Smooth muscle cell of the brain vasculature (primary cell): ENCODE measurements around the gene RGS2.

Experiments
- DNase-seq: peaks from one replicate; pipeline ENCODE4 v3.0.0-alpha.2; 2012; ENCODE audit warnings: low read depth, low spot score

RGS2 gene

GRCh38 chr1:192830595-192831246, 21.9 kb downstream of the RGS2 start:
- DNase-seq = no peak

- DNase-seq = no peak
Measured at GRCh38 chr1:192831706-192832355, 23.0 kb downstream of the RGS2 start.

DNA sequence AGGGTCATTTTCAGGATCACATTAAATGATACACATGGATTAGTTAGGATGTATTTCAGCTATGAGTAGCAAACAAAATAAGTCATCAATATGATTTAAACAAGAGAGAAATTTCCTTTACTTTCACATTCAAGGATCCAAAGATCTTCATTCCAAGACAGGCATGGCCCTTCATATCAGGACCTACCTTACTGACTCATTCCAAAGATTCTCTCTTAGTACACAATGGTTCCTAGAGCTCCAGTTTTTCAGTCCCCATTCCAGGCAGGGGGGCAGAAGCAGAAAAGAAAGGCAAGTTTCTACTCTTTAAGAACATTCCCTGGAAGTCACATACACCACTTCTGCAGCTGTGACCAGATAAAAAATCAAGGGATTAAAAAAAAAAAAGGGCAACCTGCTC, 23.7 kb downstream of the RGS2 start:
- no peak for DNase-seq

- no peak for DNase-seq
Measured at GRCh38 chr1:192835116-192835515, 26.3 kb downstream of the RGS2 start.

DNA sequence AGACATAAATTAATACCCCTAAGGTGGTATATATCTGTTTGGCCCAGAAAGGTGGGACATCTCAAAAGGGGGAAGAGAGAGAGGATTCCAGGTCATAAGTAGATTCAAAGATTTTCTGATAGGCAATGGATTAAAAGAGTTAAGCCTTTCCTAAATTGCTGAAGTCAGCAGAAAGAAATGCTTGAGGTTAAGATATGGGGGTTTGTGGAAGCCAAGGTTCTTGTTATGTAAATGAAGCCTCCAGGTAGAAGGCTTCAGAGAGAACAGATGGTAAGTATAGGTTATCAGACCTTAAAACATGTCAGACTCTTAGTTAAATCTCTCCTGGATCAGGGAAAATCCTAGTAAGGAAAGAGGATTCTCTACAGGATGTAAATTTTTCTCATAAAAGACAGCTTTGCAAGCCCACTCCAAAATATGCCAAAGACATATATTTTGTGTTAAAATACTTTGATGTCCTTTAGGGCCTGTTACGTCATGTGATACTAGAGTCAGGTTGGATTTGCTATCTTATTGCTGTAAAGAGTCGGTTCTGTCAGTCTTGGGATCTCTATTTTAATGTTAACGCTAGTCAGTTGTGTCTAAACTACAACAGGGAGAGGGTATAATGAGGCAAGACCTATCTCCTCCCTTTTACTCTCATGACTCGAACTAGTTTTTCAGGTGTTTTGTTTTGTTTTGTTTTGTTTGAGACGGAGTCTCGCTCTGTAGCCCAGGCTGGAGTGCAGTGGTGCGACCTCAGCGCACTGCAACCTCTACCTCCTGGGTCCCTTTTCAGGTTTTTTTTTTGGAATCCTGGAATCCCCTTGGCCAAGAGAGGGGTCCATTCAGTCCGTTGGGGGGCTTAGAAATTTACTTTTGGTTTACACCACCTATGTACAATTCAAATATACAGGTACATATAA, 30.6 kb downstream of the RGS2 start:
- no peak for DNase-seq

DNA sequence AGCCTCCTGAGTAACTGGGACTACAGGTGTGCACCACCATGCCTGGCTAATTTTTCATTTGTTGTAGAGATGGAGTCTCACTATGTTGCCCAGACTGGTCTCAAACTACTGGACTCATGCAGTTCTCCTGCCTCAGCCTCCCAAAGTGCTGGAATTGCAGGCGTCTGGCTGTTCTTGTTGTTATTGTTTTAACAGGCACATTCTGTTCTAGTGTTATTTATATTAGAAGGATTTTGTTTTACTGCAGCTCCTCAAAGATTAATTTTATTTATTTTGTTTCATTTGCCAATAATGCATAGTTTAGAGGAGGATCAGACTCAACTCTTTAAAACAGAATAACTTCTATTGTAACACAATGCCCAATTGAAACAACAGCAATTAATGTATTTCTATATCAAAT, 35.5 kb downstream of the RGS2 start:
- DNase-seq = no peak

DNA sequence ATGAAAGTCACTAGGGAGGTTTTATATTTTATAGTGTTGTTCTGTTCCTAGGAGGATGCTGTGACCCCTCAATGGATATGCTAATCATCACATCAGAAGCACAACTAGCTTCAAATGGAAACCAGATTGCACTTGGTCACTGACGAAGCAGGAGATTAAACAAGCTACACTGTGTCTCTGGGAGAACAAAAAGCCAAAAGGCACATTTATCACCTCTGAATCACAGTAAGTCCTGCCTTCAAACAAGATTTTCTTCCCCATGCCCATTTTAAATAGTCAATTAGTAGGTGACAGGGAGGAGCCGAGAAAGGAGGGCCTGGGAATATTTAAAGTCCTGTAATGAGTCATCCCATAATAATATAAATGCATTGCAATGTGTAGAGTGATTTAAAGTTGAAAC, 38.1 kb downstream of the RGS2 start:
- no peak for DNase-seq

GRCh38 chr1:192849011-192849410, 40.2 kb downstream of the RGS2 start:
- DNase-seq = no peak

DNA sequence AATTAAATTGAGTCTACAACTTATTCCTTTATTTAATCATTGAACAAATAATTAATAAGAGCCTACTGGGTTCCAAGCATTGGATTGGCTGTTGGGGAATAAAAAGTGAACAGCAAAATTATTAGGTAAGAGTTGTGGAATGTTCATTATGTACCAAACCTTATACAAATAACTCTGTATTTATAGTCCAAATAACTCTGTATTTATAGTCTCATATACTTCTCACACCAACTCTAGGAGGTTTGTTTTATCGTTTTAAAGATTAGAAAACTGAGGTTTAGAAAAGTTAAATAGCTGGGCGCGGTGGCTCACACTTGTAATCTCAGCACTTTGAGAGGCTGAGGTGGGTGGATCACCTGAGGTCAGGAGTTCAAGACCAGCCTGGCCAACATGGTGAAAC, 40.6 kb downstream of the RGS2 start:
- no peak for DNase-seq

DNA sequence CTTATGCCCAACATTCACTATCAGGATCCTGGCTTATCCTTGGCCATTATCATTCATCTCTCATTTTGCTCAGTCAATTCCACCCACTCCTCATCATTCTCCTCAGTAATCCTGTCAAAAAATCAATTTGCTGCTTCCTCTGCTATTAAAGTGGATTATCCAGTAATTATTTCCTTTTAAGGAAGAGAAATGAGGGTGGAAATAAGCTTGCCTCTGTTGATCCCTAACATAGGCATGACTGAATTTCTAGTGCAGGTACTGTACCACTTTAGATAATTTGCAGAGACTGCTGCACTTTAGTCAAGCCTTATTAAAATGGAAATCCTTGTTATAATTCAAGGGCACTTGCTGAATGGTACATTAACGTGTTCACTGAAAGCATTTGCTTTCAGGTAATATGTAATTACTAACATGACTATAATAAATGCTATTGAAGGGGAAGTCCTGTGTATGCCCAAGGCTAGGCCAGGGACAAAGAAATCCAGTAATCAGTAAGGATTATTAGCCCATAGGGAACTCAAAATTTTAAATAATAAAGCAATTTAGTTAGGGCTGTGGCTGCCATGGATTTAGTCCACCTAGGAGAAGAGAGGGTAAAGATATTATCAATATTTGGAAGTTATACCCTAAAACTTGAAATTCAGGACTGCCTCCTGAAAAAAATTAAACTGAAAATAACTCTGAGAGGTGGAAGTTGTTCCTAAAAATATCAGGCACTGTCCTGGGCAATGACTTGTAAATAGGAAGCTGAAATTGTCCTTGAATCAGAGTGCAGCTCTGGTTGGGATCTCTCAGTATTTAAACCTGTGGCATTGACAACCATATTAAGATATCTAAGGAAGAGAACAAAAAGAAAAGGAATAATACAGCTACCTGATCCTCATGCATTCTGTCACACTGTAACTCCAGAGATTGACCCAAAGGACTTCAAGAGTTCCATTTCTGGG, 43.4 kb downstream of the RGS2 start:
- DNase-seq = no peak

GRCh38 chr1:192858456-192858855, 49.6 kb downstream of the RGS2 start:
- no peak for DNase-seq

GRCh38 chr1:192859808-192860207, 51.0 kb downstream of the RGS2 start:
- DNase-seq = no peak

- DNase-seq = no peak
Measured at GRCh38 chr1:192860478-192861185, 51.8 kb downstream of the RGS2 start.

GRCh38 chr1:192861860-192862259, 53.0 kb downstream of the RGS2 start:
- DNase-seq = no peak
